Ascending aorta (tissue), 2 donors: Measurements from ENCODE around the gene MCF2L. TPM values are rescaled to one million over a fixed set of nuclear protein-coding genes. Genes with fewer than 3 reads are reported as not detected.
A peak's percentile ranks its signal among the peaks of the same experiment; 100 is the strongest.

Experiments
- DNase-seq, 2 donors: peaks; one replicate each; pipeline ENCODE4 v3.0.0-alpha.2; 2019; ENCODE audit warnings: low spot score in 2 of 2
- H3K27ac ChIP-seq, 2 donors: fragments of 200-600 bp; sonication (generic); one replicate each; pipeline ENCODE4 v1.5.1; 2016 to 2017; ENCODE audit warnings: mild to moderate bottlenecking in 1 of 2
- H3K27me3 ChIP-seq: fragments of 200-600 bp; sonication (generic); one replicate; pipeline ENCODE4 v1.5.1; 2017
- H3K36me3 ChIP-seq, 2 donors: fragments of 200-600 bp; sonication (generic); one replicate each; pipeline ENCODE4 v1.5.1; 2016
- H3K4me1 ChIP-seq, 2 donors: fragments of 200-600 bp; sonication (generic); one replicate each; pipeline ENCODE4 v1.5.1; 2016 to 2017; ENCODE audit warnings: mild to moderate bottlenecking in 1 of 2
- H3K4me3 ChIP-seq, 2 donors: fragments of 200-600 bp; sonication (generic); one replicate each; pipeline ENCODE4 v1.5.1; 2016 to 2017; ENCODE audit warnings: mild to moderate bottlenecking in 1 of 2
- H3K9me3 ChIP-seq, 2 donors: fragments of 200-600 bp; sonication (generic); one replicate each; pipeline ENCODE4 v1.5.1; 2016
- CTCF ChIP-seq, 3 experiments: fragments of 200-600 bp in 2 of 3; fragments of 450-650 bp in 1 of 3; sonication (generic) in 2 of 3; IDR thresholded peaks; one replicate each; pipeline ENCODE4 v1.5.1; 2016 to 2019; ENCODE audit warnings: antibody characterized with exemption in 3 of 3, mild to moderate bottlenecking in 1 of 3, moderate library complexity in 1 of 3
- intact Hi-C: fragments of 100-400 bp; cut with DNase I; formaldehyde crosslinking; loops from one replicate; pipeline ENCODE4 v1.15.1; 2023
- total RNA-seq: library from RNA; depleted of rRNA; stranded (reverse); fragments of >200 nt; gene quantifications from one replicate; pipeline ENCODE4 v1.1.0, GENCODE V29; 2016

The MCF2L gene
- total RNA-seq, 1 donor from 2014 or later, result 112 TPM

GRCh38 chr13:112942689-112943308 is 26.2 kb upstream of the MCF2L start:
- peak; percentile 78 to 97 (median 83) for TF ChIP-seq CTCF (IDR thresholded peaks at IDR 0.05)

GRCh38 chr13:112943309-112944125 is 25.5 kb upstream of the MCF2L start:
- Histone ChIP-seq H3K4me3 (peak overlapping the region; percentile 69 to 80), H3K4me1 (peaks cover 9 to 10% of the 10 kb centered on the region in 2 donors), H3K27ac (peak overlapping the region in 1 of 2 donors; percentile 5), H3K27me3 (no peaks in the 10 kb centered on the region), H3K9me3 (no peaks in the 10 kb centered on the region), H3K36me3 (no peaks in the 10 kb centered on the region)
- TF ChIP-seq CTCF (IDR thresholded peaks at IDR 0.05), result no peak
- peak in 1 of 2 donors; percentile 73 for DNase-seq
- intact Hi-C loops, result loop anchor here (5.0 kb wide), 3 partner anchors 209 to 449 kb away; no protein-coding TSS in a partner anchor

More at GRCh38 chr13:112942689-112943308, 26.2 kb upstream of the MCF2L start:
- peak overlapping the region; percentile 69 to 80 for H3K4me3 ChIP-seq
- intact Hi-C loops, result loop anchor here (5.0 kb wide), 3 partner anchors 210 to 450 kb away; no protein-coding TSS in a partner anchor
- peaks cover 9 to 10% of the 10 kb centered on the region in 2 donors for H3K4me1 ChIP-seq
- H3K9me3 ChIP-seq, result no peaks in the 10 kb centered on the region
- H3K36me3 ChIP-seq, result no peaks in the 10 kb centered on the region
- H3K27ac ChIP-seq, result peak overlapping the region in 1 of 2 donors; percentile 5
- no peaks in the 10 kb centered on the region for H3K27me3 ChIP-seq
- peak; percentile 79 to 97 for DNase-seq

GRCh38 chr13:112947796-112948195 is 21.2 kb upstream of the MCF2L start:
- TF ChIP-seq CTCF (IDR thresholded peaks at IDR 0.05), result no peak
- Histone ChIP-seq H3K27me3 (no peaks in the 10 kb centered on the region), H3K9me3 (no peaks in the 10 kb centered on the region), H3K36me3 (no peaks in the 10 kb centered on the region), H3K27ac (no peak overlapping the region), H3K4me3 (no peak overlapping the region), H3K4me1 (peaks cover 9 to 10% of the 10 kb centered on the region in 2 donors)
- DNase-seq, result no peak
- intact Hi-C loops, result no loop called here

DNA sequence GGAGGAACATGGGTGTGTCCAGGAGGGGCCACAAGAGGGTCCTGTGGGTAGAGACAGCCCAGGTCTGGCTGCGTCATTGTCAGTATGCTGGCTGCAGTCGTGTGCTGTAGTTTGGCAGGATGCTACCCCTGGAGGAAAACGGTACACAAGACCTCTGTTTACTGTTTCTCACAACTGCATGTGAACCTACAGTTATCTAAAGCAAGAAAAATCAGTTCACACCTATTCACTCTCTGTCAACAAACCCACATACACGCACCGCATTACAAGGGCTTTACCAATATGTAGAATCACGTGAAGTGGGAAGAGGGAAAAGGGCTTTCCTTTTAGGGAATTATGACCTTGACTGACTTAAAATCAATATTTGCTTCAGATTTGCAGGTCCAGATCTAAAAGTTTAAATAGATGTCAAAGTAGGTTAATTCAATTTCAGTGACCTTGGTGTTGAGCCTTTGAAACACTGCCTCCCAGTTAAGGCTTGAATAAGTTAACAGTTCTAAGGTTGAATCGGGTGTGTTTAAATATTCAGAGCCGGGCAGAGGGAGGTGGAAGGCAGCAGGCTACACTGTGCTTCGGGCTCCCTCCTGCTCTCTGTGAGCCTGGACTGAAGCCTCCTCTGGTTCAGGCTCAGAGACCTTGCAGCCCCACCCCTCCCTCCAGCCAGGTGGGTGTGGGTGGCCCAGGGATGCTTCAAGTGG is 17.2 kb upstream of the MCF2L start:
- H3K27ac ChIP-seq, result no peak overlapping the region
- H3K36me3 ChIP-seq, result no peaks in the 10 kb centered on the region
- no peaks in the 10 kb centered on the region for H3K9me3 ChIP-seq
- H3K4me1 ChIP-seq, result no peaks in the 10 kb centered on the region
- no peak for TF ChIP-seq CTCF (IDR thresholded peaks at IDR 0.05)
- intact Hi-C loops, result no loop called here
- H3K4me3 ChIP-seq, result no peak overlapping the region
- H3K27me3 ChIP-seq, result no peaks in the 10 kb centered on the region
- peak in 1 of 2 donors; percentile 34 for DNase-seq

- H3K9me3 ChIP-seq, result no peaks in the 10 kb centered on the region
- no peaks in the 10 kb centered on the region for H3K27me3 ChIP-seq
- no peaks in the 10 kb centered on the region for H3K36me3 ChIP-seq
- intact Hi-C loops, result no loop called here
- TF ChIP-seq CTCF (IDR thresholded peaks at IDR 0.05), result no peak
- H3K4me1 ChIP-seq, result no peaks in the 10 kb centered on the region
- DNase-seq, result no peak
- H3K4me3 ChIP-seq, result no peak overlapping the region
- no peak overlapping the region for H3K27ac ChIP-seq
Measured at GRCh38 chr13:112952759-112953551, 16.1 kb upstream of the MCF2L start.
